ENCODE results near the gene HOPX.
"Not testable (repeated sequence)": the region's sequence is repeated elsewhere in the genome, so short reads cannot be mapped to it uniquely, and the experiment has no call there.

Gene HOPX

GRCh38 chr4:56606385-56606784 lies 74.7 kb downstream of the HOPX start:
- no peak overlapping the region for H3K4me3 ChIP-seq (ENCODE audit: low read length)
- TF ChIP-seq CTCF (conservative IDR thresholded peaks at IDR 0.05; ENCODE audit: low read depth, low read length) = no peak
- no peak for DNase-seq (ENCODE audit: low read depth)

- not testable (repeated sequence) for DNase-seq (ENCODE audit: low read depth); H3K4me3 ChIP-seq (ENCODE audit: low read length)
Measured at GRCh38 chr4:56605464-56605863, 75.6 kb downstream of the HOPX start.

- no peak overlapping the region for H3K4me3 ChIP-seq (ENCODE audit: low read length)
- no peak for DNase-seq (ENCODE audit: low read depth)
- TF ChIP-seq CTCF (conservative IDR thresholded peaks at IDR 0.05; ENCODE audit: low read depth, low read length) = no peak
Measured at GRCh38 chr4:56603297-56603696, 77.8 kb downstream of the HOPX start.
